Thoracic aorta (tissue), 2 donors: ENCODE results near the gene ORC6. TPM values are rescaled to one million over a fixed set of nuclear protein-coding genes. Genes with fewer than 3 reads are reported as not detected.

Experiments
- ATAC-seq: fragments of 150-250 bp; one replicate; pipeline ENCODE4 v1.8.0; 2017; ENCODE audit warnings: low read depth; ENCODE audit not compliant: insufficient number of reproducible peaks, low FRiP score
- DNase-seq: peaks from one replicate; pipeline ENCODE4 v3.0.0-alpha.2; 2020; ENCODE audit warnings: low spot score
- H3K27ac ChIP-seq, 2 donors: fragments of 200-600 bp; sonication (generic); 1 replicate in 1 of 2; 2 replicates in 1 of 2; pipeline ENCODE4 v1.5.1; 2016; ENCODE audit warnings: mild to moderate bottlenecking in 2 of 2, moderate library complexity in 2 of 2
- H3K27me3 ChIP-seq: fragments of 200-600 bp; sonication (generic); replicated peaks from 2 replicates; pipeline ENCODE4 v1.6.0; 2016; ENCODE audit warnings: mild to moderate bottlenecking; ENCODE audit not compliant: insufficient read depth
- H3K36me3 ChIP-seq: fragments of 200-600 bp; sonication (generic); one replicate; pipeline ENCODE4 v1.5.1; 2016
- H3K4me1 ChIP-seq, 2 donors: fragments of 200-600 bp; sonication (generic); 1 replicate in 1 of 2; 2 replicates in 1 of 2; pipeline versions ENCODE4 v1.5.1 to v1.6.0; 2016; ENCODE audit warnings: low read depth in 2 of 2, mild to moderate bottlenecking in 1 of 2; ENCODE audit not compliant: control insufficient read depth in 1 of 2
- H3K4me3 ChIP-seq: fragments of 200-600 bp; sonication (generic); 2 replicates; pipeline ENCODE4 v1.5.1; 2016; ENCODE audit warnings: mild to moderate bottlenecking
- H3K9me3 ChIP-seq: fragments of 200-600 bp; sonication (generic); 2 replicates; pipeline ENCODE4 v1.5.1; 2016
- CTCF ChIP-seq: fragments of 200-600 bp; sonication (generic); IDR thresholded peaks from one replicate; pipeline ENCODE4 v1.5.1; 2019; ENCODE audit warnings: antibody characterized with exemption
- total RNA-seq, 2 donors: library from RNA; depleted of rRNA; stranded (reverse); fragments of >200 nt; gene quantifications; one replicate each; pipeline versions ENCODE4 v1.1.0 to v1.2.3, GENCODE V29; 2016

Gene ORC6
- total RNA-seq, 2 donors from 2014 or later: 2.0 to 14.8 TPM

DNA sequence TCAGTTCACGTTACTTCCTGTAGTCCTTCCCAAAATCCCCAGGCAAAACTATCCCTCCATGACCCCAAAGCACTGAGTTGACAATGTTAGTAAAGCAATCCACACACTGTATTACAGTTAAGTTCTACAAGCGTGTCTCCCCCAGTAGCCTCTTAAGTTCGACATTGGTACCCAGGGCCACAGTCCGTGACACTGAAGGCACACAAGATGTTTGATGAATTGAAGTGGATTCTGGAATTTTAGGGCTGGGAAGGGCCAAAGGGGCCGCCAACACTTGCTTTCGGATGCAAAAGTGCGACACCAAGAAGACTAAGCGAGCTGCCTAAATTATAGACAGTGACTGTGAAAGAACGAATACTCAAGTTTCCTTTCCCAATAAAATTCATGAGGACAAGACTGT, 2.0 kb upstream of the ORC6 start:
- TF ChIP-seq CTCF: no peak
- no peaks in the 10 kb centered on the region for H3K9me3 ChIP-seq
- DNase-seq (no peak), ATAC-seq (no peak)
- peak overlapping the region; percentile 76 for H3K4me3 ChIP-seq
- peaks cover 20 to 32% of the 10 kb centered on the region in 2 donors for H3K4me1 ChIP-seq
- no peak overlapping the region for H3K27ac ChIP-seq
- H3K27me3 ChIP-seq: no peaks in the 10 kb centered on the region
- H3K36me3 ChIP-seq: no peaks in the 10 kb centered on the region

- no peak for DNase-seq
- peak overlapping the region; percentile 95 to 96 for H3K27ac ChIP-seq
- H3K4me3 ChIP-seq: peak overlapping the region; percentile 76
- no peaks in the 10 kb centered on the region for H3K9me3 ChIP-seq
- H3K4me1 ChIP-seq: peaks cover 20 to 32% of the 10 kb centered on the region in 2 donors
- H3K27me3 ChIP-seq: no peaks in the 10 kb centered on the region
- ATAC-seq: no peak
- no peaks in the 10 kb centered on the region for H3K36me3 ChIP-seq
- TF ChIP-seq CTCF: no peak
Measured at GRCh38 chr16:46688101-46688653, 1.3 kb upstream of the ORC6 start.

GRCh38 chr16:46688654-46689364, 650 bp upstream of the ORC6 start, which contains the start of gene VPS35:
Gene VPS35 (minus strand): TSS chr16:46689178. CDS start chr16:46689133, 45 bp downstream.
- ATAC-seq (peak; percentile 100), DNase-seq (peak; percentile 99)
- Histone ChIP-seq H3K36me3 (no peaks in the 10 kb centered on the region), H3K4me1 (peaks cover 20 to 32% of the 10 kb centered on the region in 2 donors), H3K9me3 (no peaks in the 10 kb centered on the region), H3K4me3 (peak within 1 kb of the TSS; percentile 76), H3K27ac (peak within 1 kb of the TSS; percentile 95 to 96), H3K27me3 (no peaks in the 10 kb centered on the region)
- TF ChIP-seq CTCF: no peak

GRCh38 chr16:46690281-46691178, 1.1 kb downstream of the ORC6 start:
- H3K4me3 ChIP-seq: peak overlapping the region; percentile 76
- no peaks in the 10 kb centered on the region for H3K36me3 ChIP-seq
- no peak for TF ChIP-seq CTCF
- H3K27ac ChIP-seq: no peak overlapping the region
- H3K4me1 ChIP-seq: peaks cover 20 to 32% of the 10 kb centered on the region in 2 donors
- no peaks in the 10 kb centered on the region for H3K9me3 ChIP-seq
- H3K27me3 ChIP-seq: no peaks in the 10 kb centered on the region
- no peak for ATAC-seq
- DNase-seq: no peak

GRCh38 chr16:46691726-46692125, 2.3 kb downstream of the ORC6 start:
- Histone ChIP-seq H3K9me3 (no peaks in the 10 kb centered on the region), H3K27me3 (no peaks in the 10 kb centered on the region), H3K27ac (no peak overlapping the region), H3K4me1 (peaks cover 20 to 25% of the 10 kb centered on the region in 2 donors), H3K4me3 (no peak overlapping the region), H3K36me3 (no peaks in the 10 kb centered on the region)
- ATAC-seq: no peak
- DNase-seq: no peak
- no peak for TF ChIP-seq CTCF
